GM18907 (cell line): ENCODE measurements around the gene PTPRA.
"Not testable (repeated sequence)": the region's sequence is repeated elsewhere in the genome, so short reads cannot be mapped to it uniquely, and the experiment has no call there.

Source experiments
- ATAC-seq: cut with Tn5 transposase; IDR thresholded peaks from one replicate; pipeline ENCODE4 v1.9.1; 2021; ENCODE audit warnings: mild to moderate bottlenecking, moderate library complexity; ENCODE audit not compliant: unreplicated experiment

Gene PTPRA

DNA sequence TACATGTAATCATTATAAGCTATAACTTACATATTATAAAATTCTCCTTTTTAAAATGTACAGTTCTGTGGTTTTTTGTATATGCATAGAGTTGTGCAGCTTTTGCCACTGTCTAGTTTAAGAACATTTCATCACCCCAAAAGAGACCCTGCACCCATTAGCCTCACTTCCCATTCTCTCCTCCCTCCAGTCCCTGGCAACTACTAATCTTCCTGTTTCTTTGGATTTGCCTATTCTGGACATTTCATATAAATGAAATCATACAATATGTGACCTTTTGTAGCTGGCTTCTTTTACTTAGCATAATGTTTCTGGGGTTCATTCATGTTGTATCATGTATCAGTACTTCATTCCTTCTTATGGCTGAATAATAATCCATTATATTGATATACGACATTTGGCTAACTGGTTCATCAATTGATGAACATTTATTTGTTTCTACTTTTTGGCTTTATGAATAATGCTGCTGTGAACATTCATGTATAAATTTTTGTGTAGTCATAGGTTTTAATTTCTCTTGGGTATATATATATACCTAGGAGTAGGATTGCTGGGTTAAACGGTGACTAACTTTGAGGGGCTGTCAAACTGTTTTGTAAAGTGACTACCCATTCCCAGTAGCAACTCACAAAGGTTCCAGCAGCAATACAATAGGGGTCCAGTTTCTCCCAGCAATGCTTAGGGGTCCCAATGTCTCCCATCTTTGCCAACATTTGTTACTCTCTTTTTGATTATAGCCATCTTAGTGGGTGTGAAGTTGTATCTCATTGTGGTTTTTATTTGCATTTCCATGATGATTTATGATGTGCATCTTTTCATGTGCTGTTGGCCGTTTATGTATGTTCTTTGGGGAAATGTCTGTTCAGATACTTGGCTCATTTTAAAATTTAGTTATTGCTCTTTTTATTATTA, 10.7 kb downstream of the PTPRA start:
- no peak for ATAC-seq

DNA sequence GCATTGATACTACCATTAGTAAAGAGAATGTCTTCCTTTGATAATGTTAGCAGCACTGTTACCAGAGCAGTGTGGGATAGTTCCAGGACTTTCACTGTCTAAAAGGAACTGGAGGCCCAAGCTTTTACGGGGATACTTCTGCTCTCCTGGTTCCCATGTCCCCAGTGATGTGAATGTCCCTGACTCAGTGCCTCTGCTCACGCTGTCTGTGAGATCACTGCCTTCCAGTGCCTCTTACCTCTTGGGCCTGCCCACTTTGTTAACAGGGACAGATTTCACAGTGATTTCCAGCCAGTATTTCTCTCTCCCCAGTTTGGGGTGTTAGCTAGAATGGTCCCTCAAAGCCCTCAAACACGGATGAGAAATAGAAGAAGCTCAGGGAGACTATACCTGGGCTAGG, 14.4 kb downstream of the PTPRA start:
- no peak for ATAC-seq

DNA sequence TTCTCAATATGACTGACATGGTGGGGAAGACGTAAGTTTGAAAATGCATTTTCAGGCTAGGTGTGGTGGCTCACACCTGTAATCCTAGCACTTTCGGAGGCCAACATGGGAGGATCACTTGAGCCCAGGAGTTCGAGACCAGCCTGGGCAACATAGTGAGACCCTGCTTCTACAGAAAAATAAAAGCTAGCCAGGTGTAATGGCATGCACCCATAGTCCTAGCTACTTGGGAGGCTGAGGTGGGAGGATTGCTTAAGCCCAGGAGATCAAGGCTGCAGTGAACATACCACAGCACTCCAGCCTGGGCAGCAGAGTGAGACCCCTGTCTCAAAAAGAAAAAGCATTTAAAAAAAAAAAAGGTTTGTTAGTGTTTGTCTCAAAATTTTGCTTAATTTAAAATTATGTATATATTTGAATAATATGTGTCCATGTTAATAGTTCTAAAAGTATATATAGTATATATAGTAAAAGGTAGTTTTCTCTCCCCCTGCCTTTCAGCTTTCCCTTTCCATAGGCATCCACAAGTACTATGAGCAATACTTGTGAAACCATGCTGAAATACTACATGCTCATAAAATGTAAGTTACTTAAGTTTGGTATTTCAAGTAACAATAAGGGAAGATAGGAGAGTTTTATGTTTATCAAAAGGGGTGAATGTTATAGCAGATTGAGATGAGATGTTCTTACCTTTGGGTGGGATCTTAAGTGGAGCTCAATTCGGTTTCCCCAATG, 15.1 kb downstream of the PTPRA start:
- ATAC-seq = no peak

DNA sequence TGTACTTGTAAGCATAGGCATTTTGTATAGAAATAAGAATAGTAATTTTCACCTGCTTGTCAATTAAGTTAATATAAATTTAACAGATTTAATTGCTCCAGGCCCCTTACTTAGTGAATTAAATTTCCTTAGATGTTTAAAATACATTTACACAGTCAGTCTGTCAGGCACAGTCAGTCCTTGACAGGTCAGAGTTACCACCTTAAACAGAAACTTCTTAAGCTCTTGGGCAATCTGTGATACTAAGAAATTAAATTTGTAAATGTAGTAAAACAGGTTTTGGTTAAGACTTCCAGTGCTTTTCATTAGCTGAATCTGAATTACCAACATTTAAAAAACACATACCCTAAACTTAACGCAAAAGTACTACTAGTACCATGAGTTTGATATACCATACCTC, 15.9 kb downstream of the PTPRA start:
- ATAC-seq = no peak

DNA sequence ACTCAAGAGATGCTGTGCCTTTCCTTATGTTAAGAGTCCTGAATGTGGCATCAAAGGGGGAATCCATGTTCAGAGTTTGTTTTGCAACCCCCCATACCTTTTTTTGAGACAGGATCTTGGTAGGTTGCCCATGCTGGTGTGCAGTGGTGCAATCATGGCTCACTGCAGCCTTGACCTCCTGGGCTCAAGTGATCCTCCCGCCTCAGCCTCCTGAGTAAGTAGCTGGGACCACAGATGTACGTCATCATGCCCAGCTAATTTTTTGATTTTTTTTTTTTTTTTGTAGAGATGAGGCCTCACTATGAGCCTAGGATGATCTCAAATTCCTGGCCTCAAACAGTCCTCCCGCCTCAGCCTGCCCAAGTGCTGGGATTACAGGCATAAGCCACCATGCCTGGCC, 16.5 kb downstream of the PTPRA start:
- ATAC-seq = no peak

DNA sequence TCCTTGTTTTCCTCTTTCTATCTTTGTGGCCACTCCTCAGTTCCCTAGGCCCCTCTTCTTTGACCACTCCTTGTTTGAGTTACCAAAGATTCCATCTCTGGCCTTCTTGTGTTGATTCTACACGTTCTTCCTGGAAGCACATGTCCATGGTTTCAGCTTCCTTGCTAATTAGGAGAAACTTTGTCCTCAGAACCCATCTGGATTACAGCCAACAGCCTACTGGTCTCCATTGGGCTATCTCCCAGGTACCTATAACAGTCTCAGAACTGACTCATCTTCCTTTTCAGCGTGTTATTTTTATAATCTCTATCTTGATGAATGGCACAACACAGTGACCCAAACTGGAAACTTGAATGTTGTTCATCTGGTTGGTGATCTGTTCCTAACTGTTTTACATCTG, 17.5 kb downstream of the PTPRA start:
- ATAC-seq = no peak

DNA sequence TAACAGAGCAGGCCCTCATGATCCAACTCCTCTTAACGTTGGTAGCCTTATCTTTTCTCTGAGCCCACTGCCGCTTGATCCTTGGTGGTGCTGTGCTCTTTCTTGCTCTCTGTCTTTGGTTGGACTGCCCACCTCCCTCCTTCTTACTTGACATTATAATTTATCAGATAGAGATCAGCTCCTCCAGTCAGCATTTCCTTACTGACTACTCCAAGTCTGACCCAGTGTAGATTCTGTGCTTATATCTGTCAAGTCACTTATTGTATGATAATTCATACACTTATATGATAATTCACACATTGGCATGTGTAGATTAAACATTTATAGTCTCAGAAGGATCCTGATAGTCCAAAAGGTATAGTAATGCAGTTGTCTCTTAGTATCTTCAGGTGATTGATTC, 18.1 kb downstream of the PTPRA start:
- ATAC-seq = no peak

DNA sequence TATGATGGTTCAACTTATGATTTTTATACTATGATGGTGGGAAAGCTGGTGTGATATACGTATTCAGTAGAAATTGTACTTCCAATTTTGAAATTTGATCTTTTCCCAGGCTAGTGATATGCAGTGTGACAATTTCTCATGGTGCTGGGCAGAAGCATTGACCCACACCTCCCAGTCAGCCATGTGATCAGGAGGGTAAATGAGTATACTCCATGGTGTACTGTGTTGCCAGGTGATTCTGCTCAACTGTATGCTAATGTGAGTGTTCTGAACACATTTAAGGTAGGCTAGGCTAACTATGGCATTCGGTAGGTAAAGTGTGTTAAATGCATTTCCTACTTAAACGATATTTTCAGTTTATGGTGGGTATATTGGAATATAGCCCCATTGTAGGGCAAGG, 19.1 kb downstream of the PTPRA start:
- ATAC-seq = no peak

DNA sequence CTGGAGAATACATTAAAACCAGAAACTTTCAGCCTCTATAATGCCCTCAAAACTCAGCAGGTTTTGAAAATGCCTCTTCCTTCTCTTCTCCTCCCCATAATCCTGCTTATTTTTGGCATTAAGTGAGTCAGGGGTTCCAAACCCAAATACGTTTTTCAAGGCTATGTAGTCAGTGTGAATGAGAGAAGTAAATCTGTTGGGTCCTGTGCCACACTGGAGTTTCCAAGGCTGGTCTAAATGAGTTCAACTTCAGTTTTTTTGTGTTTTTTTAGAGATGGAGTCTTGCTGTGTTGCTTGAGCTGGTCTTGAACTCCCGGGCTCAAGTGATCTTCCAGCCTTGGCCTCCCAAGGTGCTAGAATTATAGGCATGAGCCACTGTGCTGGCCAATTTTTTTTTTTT, 20.9 kb downstream of the PTPRA start:
- ATAC-seq = no peak

DNA sequence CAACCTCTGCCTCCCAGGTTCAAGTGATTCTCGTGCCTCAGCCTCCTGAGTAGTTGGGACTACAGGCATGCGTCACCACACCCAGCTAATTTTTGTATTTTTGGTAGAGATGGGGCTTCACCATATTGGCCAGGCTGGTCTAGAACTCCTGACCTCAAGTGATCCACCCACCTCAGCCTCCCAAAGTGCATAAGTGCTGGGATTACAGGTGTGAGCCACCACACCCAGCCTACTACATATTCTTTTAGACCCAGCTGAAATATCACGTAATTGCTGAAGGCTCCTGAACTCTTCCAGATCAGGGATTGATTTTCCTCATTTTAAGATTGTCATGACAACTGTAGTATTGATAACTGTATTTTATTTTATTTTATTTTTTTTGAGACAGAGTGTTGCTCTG, 21.9 kb downstream of the PTPRA start:
- ATAC-seq = not testable (repeated sequence)

DNA sequence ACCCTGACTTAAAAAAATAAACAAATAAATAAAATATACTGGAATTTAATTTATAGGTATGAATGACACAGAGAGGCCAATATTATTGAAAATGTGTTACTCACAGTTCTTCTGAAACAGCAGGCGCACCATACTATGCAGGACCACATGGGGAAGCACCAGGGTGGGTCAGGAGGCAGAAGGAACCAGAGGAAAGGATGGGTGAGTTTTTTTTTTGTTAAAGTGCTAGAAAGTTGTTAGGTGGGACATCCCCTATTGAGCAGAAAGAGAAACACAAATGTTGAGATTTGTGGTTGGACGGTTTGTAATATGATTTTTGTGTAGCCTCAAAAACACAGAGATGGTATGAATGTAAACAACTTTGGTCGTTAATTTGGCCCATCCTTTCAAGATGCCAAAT, 26.0 kb downstream of the PTPRA start:
- ATAC-seq = no peak

DNA sequence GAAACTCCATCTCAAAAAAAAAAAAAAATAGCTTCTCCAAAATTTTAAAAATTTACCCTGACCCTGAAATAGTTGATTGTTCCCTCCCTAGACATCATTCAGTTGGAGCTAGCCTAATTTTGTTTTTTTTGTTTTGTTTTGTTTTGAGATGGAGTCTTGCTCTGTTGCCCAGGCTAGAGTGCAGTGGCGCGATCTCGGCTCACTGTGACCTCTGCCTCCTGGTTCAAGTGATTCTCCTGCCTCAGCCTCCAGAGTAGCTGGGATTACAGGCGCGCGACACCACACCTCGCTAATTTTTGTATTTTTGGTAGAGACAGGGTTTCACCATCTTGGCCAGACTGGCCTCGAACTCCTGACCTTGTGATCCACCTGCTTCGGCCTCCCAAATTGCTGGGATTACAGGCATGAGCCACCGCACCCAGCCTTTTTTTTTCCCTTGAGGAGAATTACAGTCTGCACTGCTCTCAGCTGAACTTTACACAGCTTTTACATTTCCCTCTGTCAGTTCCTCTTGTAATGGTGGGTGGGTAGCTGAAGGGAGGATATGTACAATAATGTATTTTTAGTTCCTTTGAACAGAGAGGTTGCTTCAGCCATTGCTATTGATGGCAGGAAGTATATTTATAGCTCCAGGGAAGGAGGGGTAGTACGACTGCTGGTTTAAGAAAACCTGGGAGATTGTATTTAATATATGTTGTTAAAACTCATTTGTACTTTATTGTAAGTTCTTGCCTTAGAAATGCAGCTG, 27.7 kb downstream of the PTPRA start:
- ATAC-seq = no peak

DNA sequence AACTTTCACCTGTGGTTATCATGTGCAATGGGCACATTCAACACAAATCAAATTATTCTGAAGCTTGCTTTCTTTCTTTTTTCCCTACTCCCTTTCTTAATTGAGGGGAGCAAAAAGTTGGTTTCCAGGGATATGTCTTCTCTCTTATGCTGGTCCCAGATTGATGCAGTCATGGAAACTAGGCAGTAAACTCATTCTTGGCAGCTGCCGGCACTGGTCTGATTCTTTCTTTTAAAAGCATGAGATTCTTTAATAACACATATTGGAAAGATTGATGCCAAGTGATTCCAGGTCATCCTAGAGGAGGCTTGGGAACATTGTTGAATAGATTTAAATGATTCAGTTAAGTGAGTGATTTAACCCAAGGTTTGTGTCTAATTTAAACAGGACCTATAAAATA, 29.0 kb downstream of the PTPRA start:
- ATAC-seq = no peak

DNA sequence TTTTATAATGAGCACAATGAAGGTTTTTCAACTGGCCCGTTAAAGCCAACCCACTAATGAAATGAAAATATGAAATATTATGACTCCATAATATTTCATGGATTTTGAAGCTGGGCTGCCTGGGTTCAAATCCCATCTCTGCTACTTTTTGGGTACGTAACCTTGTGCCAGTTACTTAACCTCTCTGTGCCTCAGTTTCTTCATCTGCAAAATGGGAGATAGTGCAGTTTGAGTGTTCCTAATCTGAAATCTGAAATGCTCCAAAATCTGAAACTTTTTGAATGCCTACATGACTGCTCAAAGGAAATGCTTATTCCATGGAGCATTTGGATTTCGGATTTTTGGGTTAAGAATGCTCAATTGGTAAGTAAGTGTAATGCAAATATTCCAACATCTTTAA, 29.5 kb downstream of the PTPRA start:
- ATAC-seq = no peak

DNA sequence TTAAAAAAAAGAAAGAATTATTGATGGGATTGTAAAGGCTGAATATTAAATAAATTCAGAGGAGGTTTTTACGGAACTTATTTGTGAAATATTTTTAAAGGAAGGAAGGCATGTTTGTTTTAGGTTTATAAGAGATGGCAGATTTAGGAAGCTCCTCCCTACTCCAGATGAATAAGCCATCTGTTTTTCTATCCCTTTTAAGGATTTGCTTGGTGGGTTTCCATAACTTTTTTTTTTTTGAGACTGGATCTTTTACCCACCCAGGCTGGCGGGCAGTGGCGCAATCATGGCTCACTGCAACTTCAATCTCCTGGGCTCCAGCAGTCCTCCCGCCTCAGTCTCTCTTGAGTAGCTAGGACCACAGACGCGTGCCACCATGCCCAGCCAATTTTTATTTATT, 30.4 kb downstream of the PTPRA start:
- no peak for ATAC-seq

DNA sequence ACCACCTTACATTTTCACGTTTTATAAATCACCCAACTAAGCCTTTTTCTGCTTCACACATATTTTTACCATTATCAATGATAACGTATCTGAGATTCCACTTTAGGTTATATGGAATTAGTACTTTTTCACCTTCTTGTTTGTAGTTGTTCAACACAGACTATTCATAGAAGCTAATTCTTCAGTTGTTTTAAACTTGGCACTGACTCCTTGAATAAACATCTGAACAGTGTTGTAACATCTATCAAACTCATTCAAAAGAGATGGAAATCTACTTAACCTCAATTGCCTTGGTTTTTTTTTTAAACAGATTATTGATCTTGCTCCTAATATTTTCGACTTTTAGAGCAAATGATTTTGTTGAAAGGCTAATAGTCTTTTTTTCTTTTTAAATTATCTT, 34.2 kb downstream of the PTPRA start:
- ATAC-seq = no peak

DNA sequence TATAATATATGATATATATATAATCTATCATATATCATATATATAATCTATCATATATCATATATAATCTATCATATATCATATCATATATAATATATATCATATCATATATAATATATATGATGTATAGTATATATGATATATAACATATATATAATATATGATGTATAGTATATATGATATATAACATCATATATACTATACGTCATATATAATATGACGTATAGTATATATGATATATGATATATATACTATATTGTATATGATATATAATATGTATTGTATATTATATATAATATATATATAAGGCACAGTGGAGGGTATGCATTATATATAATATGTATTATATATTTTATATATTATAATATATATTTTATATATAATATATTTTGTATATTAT, 36.7 kb downstream of the PTPRA start:
- no peak for ATAC-seq

DNA sequence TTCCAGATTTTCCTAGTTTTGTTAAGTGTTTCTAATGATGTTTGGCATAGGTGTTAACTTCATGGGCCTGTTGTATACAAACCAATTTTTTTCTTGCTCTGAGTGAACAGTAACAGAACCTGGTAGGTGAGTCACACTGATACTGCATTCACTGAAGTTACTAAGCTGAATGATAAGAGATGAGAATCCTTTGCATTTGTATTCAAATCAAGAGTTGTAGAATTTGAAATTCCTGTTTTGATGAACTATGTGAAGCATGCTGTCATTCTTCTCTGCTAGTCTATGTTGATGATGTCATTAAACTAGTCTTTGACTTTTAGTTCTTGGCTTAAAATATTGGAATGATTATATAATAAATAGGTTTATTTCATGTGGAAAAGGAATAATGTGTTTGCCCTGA, 37.9 kb downstream of the PTPRA start:
- ATAC-seq = no peak

DNA sequence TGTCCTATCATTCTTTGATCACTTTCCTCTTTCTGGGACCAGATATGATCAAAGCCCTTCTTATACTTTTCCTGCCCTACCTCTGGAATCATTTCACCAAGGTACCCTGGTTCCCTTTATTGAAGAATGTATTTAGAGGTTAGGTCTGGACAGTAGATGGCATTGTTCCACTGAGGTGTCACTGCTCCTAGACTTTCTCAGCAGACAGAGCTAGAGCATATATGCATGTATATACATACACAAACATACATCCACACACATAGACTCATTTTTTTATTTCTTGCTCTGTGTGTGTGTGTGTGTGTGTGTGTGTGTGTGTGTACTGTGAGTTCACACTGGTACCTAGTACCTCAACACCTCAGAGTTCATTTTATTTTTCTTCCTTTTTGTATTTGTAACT, 40.9 kb downstream of the PTPRA start:
- ATAC-seq = no peak

DNA sequence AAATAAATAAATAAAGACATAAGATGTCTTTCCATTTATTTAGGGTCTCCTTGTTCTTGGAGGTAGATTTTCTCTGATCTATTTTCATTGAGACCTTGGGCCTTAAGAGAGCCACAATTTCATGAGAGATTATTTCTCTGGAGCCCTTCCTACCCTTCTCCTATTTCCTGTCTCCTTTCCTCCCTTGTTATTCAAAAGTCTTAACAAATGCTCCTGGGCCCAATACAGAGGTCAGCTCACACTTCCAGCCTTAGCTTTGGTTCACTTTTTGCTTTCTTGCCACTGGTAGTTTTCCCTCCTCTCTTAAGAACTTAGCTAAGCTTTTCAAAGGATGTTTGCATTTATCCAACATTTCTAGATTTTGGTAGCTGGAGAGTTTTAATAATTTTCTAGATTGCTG, 44.0 kb downstream of the PTPRA start:
- ATAC-seq = no peak
